Endodermal cell (in vitro differentiated cells): ENCODE data around the gene ZNF292. TPM values are rescaled to one million over a fixed set of nuclear protein-coding genes. Genes with fewer than 3 reads are reported as not detected.

Experiments used
- DNase-seq: peaks from one replicate; pipeline ENCODE4 v3.0.0-alpha.2; 2017
- H3K27ac ChIP-seq: 2 replicates; pipeline ENCODE4 v1.5.1; 2013; ENCODE audit warnings: mild to moderate bottlenecking, low read depth, low read length, moderate library complexity
- H3K27me3 ChIP-seq: 2 replicates; pipeline ENCODE4 v1.6.1; 2013; ENCODE audit warnings: mild to moderate bottlenecking, low read length, moderate library complexity; ENCODE audit not compliant: insufficient read depth, control insufficient read depth, poor library complexity, severe bottlenecking
- H3K36me3 ChIP-seq: 2 replicates; pipeline ENCODE4 v1.7.0; 2013; ENCODE audit warnings: mild to moderate bottlenecking, low read length, moderate library complexity; ENCODE audit not compliant: control insufficient read depth, insufficient read depth
- H3K4me1 ChIP-seq: one replicate; pipeline ENCODE4 v1.7.0; 2013; ENCODE audit warnings: low read length; ENCODE audit not compliant: control insufficient read depth, insufficient read depth
- H3K4me3 ChIP-seq: 2 replicates; pipeline ENCODE4 v1.5.1; 2013; ENCODE audit warnings: mild to moderate bottlenecking, low read length, moderate library complexity
- H3K9ac ChIP-seq: 2 replicates; pipeline ENCODE4 v1.6.1; 2013; ENCODE audit warnings: mild to moderate bottlenecking, low read length, moderate library complexity; ENCODE audit not compliant: poor library complexity, severe bottlenecking; ENCODE audit errors: extremely low read depth
- H3K9me3 ChIP-seq: 2 replicates; pipeline ENCODE4 v1.6.1; 2013; ENCODE audit warnings: mild to moderate bottlenecking, low read length, moderate library complexity; ENCODE audit not compliant: control insufficient read depth
- H3K27ac Mint-ChIP-seq: 2 replicates; pipeline ENCODE4 v1.8.0; 2020; ENCODE audit warnings: mixed read lengths
- H3K27me3 Mint-ChIP-seq: 2 replicates; pipeline ENCODE4 v1.8.0; 2021; ENCODE audit warnings: mild to moderate bottlenecking, mixed read lengths; ENCODE audit not compliant: insufficient read depth
- H3K36me3 Mint-ChIP-seq: 2 replicates; pipeline ENCODE4 v1.8.0; 2020; ENCODE audit warnings: low read depth, mixed read lengths
- H3K4me1 Mint-ChIP-seq: 2 replicates; pipeline ENCODE4 v1.8.0; 2020; ENCODE audit warnings: mixed read lengths
- H3K4me3 Mint-ChIP-seq: 2 replicates; pipeline ENCODE4 v1.8.0; 2020; ENCODE audit warnings: mild to moderate bottlenecking, moderate library complexity, mixed read lengths
- H3K9me3 Mint-ChIP-seq: 2 replicates; pipeline ENCODE4 v1.8.0; 2020; ENCODE audit warnings: mild to moderate bottlenecking, mixed read lengths
- WGBS, 2 experiments: methylation state at CpG; one replicate each; pipeline versions ENCODE4 v1.1.5 to v1.1.7; 2013; ENCODE audit warnings: missing lambda C conversion rate in 2 of 2, mixed read lengths in 1 of 2; ENCODE audit not compliant: insufficient coverage in 1 of 2, insufficient read length in 1 of 2; 5-methylcytosine and 5-hydroxymethylcytosine counted together
- total RNA-seq, 2 donors: library from RNA; stranded (reverse); fragmentation: NEBNext Ultra II Directional in 1 of 2; extraction: Animal tissue kit (Norgen Biotek cat#: 25700) in 1 of 2; gene quantifications; 2 replicates in 1 of 2; 3 replicates in 1 of 2; pipeline ENCODE4 v1.2.1, GENCODE V29; 2021
- TF ChIP-seq, protein P1 (sequence below): fragments of 200-600 bp; sonication (generic); conservative IDR thresholded peaks from 2 replicates; pipeline ENCODE4 v1.5.0; 2021; ENCODE audit warnings: antibody characterized with exemption, mild to moderate bottlenecking

ZNF292 gene
- total RNA-seq, 2 donors from 2014 or later = 45.9 to 50.2 TPM

DNA sequence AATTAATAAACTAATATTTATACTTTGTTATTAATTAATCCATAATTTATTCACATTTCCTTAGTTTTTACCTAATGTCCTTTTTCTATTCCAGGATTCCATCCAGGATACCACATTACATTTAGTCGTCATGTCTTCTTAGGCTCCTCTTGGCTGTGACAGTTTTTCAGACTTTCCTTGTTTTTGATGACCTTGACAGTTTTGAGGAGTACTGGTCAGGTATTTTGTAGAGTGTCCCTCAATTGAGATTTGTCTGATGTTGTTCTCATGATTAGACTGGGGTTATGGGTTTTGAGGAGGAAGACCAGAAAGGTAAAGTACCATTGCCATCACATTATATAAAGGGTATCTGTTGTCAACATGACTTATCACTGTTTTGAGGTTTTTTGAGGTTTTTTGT is 67.3 kb downstream of the ZNF292 start:
- no peak overlapping the region for H3K4me3 ChIP-seq
- DNase-seq = no peak
- no peaks in the 10 kb centered on the region for H3K27me3 Mint-ChIP-seq
- peaks cover 92% of the 10 kb centered on the region for H3K36me3 ChIP-seq
- no peak overlapping the region for H3K27ac Mint-ChIP-seq
- H3K4me3 Mint-ChIP-seq = no peak overlapping the region
- peaks cover 51% of the 10 kb centered on the region for H3K36me3 Mint-ChIP-seq
- peaks cover 4% of the 10 kb centered on the region for H3K9me3 ChIP-seq
- TF ChIP-seq, protein P1, sequence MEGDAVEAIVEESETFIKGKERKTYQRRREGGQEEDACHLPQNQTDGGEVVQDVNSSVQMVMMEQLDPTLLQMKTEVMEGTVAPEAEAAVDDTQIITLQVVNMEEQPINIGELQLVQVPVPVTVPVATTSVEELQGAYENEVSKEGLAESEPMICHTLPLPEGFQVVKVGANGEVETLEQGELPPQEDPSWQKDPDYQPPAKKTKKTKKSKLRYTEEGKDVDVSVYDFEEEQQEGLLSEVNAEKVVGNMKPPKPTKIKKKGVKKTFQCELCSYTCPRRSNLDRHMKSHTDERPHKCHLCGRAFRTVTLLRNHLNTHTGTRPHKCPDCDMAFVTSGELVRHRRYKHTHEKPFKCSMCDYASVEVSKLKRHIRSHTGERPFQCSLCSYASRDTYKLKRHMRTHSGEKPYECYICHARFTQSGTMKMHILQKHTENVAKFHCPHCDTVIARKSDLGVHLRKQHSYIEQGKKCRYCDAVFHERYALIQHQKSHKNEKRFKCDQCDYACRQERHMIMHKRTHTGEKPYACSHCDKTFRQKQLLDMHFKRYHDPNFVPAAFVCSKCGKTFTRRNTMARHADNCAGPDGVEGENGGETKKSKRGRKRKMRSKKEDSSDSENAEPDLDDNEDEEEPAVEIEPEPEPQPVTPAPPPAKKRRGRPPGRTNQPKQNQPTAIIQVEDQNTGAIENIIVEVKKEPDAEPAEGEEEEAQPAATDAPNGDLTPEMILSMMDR = no peak
- H3K4me1 ChIP-seq = no peaks in the 10 kb centered on the region
- H3K9me3 Mint-ChIP-seq = peaks cover 1% of the 10 kb centered on the region
- 97% methylated on average over 1 of the region's 1 CpG; no CpG with 5 or more reads in 1 of the 2 experiments for WGBS, 2 experiments
- H3K9ac ChIP-seq = no peak overlapping the region
- no peak overlapping the region for H3K27ac ChIP-seq
- no peaks in the 10 kb centered on the region for H3K4me1 Mint-ChIP-seq
- no peaks in the 10 kb centered on the region for H3K27me3 ChIP-seq

- Mint-ChIP-seq H3K4me1 (no peaks in the 10 kb centered on the region), H3K36me3 (peaks cover 62% of the 10 kb centered on the region), H3K27ac (no peak overlapping the region), H3K9me3 (peaks cover 1% of the 10 kb centered on the region), H3K4me3 (no peak overlapping the region), H3K27me3 (no peaks in the 10 kb centered on the region)
- Histone ChIP-seq H3K27ac (no peak overlapping the region), H3K27me3 (no peaks in the 10 kb centered on the region), H3K9ac (no peak overlapping the region), H3K4me1 (no peaks in the 10 kb centered on the region), H3K9me3 (peaks cover 4% of the 10 kb centered on the region), H3K4me3 (no peak overlapping the region), H3K36me3 (peaks cover 91% of the 10 kb centered on the region)
- DNase-seq = no peak
- TF ChIP-seq, protein P1 = no peak
- WGBS, 2 experiments = 100% methylated on average over 1 of the region's 1 CpG; no CpG with 5 or more reads in 1 of the 2 experiments
Observed at GRCh38 chr6:87224971-87225370, 69.6 kb downstream of the ZNF292 start.

DNA sequence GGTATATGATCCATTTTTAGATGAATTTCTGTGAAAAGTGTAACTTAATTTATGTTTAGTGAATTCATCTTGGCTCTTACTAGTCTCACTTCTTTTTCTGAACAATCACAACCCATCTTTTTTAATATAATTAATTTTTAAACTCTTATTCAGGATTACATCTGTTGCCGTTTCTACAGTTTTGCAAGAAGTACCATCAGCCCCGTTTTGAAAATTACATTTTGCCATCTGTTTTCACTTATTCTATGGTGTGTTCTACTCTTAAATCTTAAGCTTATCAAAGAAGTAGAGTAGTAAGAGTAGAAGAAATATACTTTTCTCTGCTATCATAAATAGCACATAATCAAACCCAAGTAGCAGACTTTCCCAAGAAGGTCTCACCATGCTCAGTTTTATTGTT is 70.1 kb downstream of the ZNF292 start:
- Mint-ChIP-seq H3K9me3 (peaks cover 1% of the 10 kb centered on the region), H3K27ac (no peak overlapping the region), H3K4me1 (no peaks in the 10 kb centered on the region), H3K27me3 (no peaks in the 10 kb centered on the region), H3K4me3 (no peak overlapping the region), H3K36me3 (peaks cover 61% of the 10 kb centered on the region)
- no peaks in the 10 kb centered on the region for H3K4me1 ChIP-seq
- no peak for DNase-seq
- peaks cover 88% of the 10 kb centered on the region for H3K36me3 ChIP-seq
- H3K4me3 ChIP-seq = no peak overlapping the region
- no peaks in the 10 kb centered on the region for H3K27me3 ChIP-seq
- H3K9ac ChIP-seq = no peak overlapping the region
- peaks cover 4% of the 10 kb centered on the region for H3K9me3 ChIP-seq
- no peak overlapping the region for H3K27ac ChIP-seq
- TF ChIP-seq, protein P1 = no peak
- WGBS, 2 experiments = 86 to 98% methylated on average over 1 to 2 of the region's 2 CpGs
